Suprapubic skin (tissue), 4 donors: ENCODE measurements around the gene ADGRG7.

ENCODE experiments used
- EP300 ChIP-seq: sonication (generic); formaldehyde crosslinking; IDR thresholded peaks from one replicate; pipeline ENCODE4 v1.6.1; 2017; ENCODE audit warnings: antibody characterized with exemption
- POLR2A ChIP-seq, 2 donors: fragments of 450-650 bp; IDR thresholded peaks; one replicate each; pipeline ENCODE4 v1.6.1; 2017; ENCODE audit warnings: antibody characterized with exemption in 2 of 2, mild to moderate bottlenecking in 2 of 2, moderate library complexity in 2 of 2
- POLR2AphosphoS5 ChIP-seq, 3 donors: sonication (generic); formaldehyde crosslinking; IDR thresholded peaks; one replicate each; pipeline ENCODE4 v1.6.1; 2017; ENCODE audit warnings: antibody characterized with exemption in 3 of 3
- TF ChIP-seq, protein P1 (sequence below), 2 donors: fragments of 200-600 bp in 1 of 2; fragments of 450-650 bp in 1 of 2; sonication (generic) in 1 of 2; IDR thresholded peaks; one replicate each; pipeline ENCODE4 v1.5.1; 2016 to 2019; ENCODE audit warnings: antibody characterized with exemption in 2 of 2, mild to moderate bottlenecking in 1 of 2, moderate library complexity in 1 of 2

DNA sequence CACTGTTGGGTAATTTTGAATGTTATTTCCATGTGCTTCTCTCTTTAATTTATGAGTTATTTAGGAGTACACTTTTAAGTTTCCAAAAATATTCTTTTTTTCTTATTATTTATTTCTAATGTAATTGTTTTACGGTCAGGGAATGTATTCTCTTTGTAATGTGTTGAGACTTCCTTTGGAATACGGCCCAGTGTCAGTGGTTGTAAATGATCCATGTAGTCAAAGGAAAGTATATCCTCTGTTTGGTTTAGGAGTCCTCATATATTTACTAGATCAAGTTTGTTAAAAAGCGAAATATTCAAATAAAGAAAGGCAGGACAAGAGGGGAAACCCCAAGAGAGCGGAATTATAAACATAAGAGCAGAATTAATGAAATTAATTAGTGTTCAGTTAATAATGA, 49.0 kb upstream of the ADGRG7 start:
- TF ChIP-seq, protein P1, sequence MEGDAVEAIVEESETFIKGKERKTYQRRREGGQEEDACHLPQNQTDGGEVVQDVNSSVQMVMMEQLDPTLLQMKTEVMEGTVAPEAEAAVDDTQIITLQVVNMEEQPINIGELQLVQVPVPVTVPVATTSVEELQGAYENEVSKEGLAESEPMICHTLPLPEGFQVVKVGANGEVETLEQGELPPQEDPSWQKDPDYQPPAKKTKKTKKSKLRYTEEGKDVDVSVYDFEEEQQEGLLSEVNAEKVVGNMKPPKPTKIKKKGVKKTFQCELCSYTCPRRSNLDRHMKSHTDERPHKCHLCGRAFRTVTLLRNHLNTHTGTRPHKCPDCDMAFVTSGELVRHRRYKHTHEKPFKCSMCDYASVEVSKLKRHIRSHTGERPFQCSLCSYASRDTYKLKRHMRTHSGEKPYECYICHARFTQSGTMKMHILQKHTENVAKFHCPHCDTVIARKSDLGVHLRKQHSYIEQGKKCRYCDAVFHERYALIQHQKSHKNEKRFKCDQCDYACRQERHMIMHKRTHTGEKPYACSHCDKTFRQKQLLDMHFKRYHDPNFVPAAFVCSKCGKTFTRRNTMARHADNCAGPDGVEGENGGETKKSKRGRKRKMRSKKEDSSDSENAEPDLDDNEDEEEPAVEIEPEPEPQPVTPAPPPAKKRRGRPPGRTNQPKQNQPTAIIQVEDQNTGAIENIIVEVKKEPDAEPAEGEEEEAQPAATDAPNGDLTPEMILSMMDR (IDR thresholded peaks at IDR 0.05): no peak
- TF ChIP-seq POLR2AphosphoS5 (IDR thresholded peaks at IDR 0.05) (no peak), POLR2A (IDR thresholded peaks at IDR 0.05) (no peak), EP300 (no peak)
